NCI-H82 treated with DMSO at 0.1 percent for 48 hours (cell line): ENCODE data around the gene PET100.

Experiments used
- DNase-seq: peaks from one replicate; lab custom pipeline; 2025; ENCODE audit not compliant: unreplicated experiment; lab: John Stamatoyannopoulos, UW

The PET100 gene

DNA sequence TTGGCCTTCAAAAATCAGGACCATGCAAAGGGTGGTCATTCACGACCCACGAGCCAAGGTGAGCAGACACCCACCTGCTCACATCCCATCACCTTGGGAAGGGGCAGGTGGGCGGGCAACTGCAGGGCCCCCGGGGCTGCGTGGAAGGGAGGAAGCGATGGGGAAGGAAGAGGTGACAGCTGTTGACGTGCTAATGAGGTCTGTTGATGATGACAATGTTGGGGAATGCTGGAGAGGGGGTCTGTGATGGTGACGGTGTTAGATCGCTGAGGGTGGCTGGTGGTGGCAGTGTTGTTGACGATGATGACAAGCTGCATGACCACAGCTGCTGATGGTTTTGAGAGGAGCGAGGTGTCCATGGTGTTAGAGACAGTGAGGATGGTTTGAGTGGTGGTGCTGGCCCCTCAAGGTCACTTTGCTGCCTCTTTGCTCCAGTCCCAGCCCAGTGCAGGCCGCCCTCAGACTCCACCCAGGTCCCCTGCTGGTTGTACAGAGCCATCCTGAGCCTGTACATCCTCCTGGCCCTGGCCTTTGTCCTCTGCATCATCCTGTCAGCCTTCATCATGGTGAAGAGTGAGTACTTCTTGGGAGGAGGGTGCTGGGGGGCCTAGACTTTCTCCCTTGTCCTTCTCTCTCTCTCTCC lies 48.2 kb downstream of the PET100 start:
- DNase-seq = no peak

GRCh38 chr19:7678971-7679751 lies 49.6 kb downstream of the PET100 start:
- DNase-seq = peak; percentile 52

DNA sequence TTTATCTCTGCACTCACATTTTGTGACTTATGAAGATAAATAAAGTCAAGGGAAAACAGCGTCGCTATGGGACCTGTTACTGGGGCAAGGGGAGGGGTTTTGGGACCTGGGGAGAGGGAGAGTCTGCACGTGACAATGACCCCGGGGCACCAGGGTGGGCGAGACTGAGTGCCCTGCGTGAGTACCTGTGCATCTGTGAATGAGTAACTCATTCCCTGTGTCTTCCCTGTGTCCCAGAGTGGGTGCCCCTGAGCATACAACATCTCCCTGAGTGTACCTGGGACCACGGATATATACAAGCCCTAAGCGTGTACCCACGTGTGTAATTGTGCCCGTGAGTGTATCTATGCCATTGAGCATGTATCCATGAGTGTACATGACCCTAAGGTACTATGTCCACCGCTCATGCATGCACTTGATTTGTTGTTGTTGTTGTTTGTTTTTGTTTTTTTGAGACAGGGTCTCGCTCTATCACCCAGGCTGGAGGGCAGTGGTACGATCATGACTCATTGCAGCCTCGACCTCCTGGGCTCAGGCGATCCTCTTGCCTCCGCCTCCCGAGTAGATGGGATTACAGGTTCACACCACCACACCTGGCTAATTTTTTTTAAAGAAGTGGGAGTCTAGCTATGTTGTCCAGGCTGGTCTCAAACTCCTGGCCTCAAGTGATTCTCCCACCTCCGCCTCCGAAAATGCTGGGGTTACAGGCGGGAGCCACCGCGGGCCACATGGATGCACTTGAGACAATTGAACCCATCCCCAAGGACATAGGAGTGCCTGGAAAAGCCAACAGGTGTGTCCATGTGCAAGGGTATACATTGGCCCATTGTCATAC lies 50.4 kb downstream of the PET100 start:
- DNase-seq = no peak

- DNase-seq = no peak
Measured at GRCh38 chr19:7680606-7681339, 51.2 kb downstream of the PET100 start, which contains the start of gene TRAPPC5. Gene TRAPPC5, plus strand, starts transcription at chr19:7680833. Its CDS starts 1,421 bp downstream, at chr19:7682254.
